ENCODE results near the gene KRT13. TPM values are rescaled to one million over a fixed set of nuclear protein-coding genes. Genes with fewer than 3 reads are reported as not detected.

The KRT13 gene
- total RNA-seq, 1 donor from 2014 or later, result 5.5 TPM

DNA sequence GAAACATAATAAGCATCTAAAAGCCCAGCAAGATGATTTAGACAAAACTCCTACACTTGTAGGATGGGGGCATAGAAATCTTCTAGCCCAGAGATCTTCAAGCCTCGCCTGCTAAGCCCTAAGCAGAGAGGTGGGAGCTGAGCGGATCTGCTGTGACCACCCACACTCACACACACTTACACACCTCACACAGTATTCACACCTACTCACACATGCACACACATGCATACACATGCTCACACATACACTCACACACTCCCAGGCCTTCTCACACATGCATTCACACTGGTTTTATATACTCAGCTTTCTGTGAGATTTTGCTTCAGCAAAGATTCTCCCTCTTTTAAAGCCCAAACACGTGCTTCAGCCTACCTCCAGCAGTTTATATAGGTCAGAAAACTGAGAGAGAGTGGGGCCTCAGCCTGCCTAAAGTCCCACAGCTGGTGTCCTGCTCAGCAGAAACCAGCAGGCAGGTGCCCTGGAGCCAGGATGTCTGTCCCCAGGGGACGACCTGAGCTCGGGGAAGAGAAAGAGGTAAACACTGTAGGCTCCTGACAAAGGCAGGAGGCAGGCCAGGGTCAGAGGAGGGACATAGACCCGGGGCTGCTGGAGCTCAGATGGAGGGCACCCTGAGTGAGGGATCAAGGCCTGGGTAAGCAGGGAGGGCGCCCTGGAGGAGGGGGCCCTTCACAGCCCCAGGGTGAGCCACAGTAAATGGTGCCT, 34.7 kb upstream of the KRT13 start:
- Histone ChIP-seq H3K4me1 (no peaks in the 10 kb centered on the region), H3K9me3 (no peaks in the 10 kb centered on the region), H3K27ac (no peak overlapping the region), H3K27me3 (no peaks in the 10 kb centered on the region), H3K4me3 (no peak overlapping the region), H3K36me3 (no peaks in the 10 kb centered on the region)
- intact Hi-C loops (cut with DNase I), result no loop called here
- ATAC-seq (no peak), DNase-seq (no peak)
- TF ChIP-seq, protein P1, sequence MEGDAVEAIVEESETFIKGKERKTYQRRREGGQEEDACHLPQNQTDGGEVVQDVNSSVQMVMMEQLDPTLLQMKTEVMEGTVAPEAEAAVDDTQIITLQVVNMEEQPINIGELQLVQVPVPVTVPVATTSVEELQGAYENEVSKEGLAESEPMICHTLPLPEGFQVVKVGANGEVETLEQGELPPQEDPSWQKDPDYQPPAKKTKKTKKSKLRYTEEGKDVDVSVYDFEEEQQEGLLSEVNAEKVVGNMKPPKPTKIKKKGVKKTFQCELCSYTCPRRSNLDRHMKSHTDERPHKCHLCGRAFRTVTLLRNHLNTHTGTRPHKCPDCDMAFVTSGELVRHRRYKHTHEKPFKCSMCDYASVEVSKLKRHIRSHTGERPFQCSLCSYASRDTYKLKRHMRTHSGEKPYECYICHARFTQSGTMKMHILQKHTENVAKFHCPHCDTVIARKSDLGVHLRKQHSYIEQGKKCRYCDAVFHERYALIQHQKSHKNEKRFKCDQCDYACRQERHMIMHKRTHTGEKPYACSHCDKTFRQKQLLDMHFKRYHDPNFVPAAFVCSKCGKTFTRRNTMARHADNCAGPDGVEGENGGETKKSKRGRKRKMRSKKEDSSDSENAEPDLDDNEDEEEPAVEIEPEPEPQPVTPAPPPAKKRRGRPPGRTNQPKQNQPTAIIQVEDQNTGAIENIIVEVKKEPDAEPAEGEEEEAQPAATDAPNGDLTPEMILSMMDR (IDR thresholded peaks at IDR 0.05), result no peak

- Histone ChIP-seq H3K36me3 (no peaks in the 10 kb centered on the region), H3K27ac (no peak overlapping the region), H3K27me3 (no peaks in the 10 kb centered on the region), H3K4me1 (no peaks in the 10 kb centered on the region), H3K9me3 (no peaks in the 10 kb centered on the region), H3K4me3 (no peak overlapping the region)
- ATAC-seq (no peak), DNase-seq (no peak)
- intact Hi-C loops (cut with DNase I), result no loop called here
- TF ChIP-seq, protein P1 (IDR thresholded peaks at IDR 0.05), result no peak
Measured at GRCh38 chr17:41539071-41539492, 33.7 kb upstream of the KRT13 start.

- Histone ChIP-seq H3K27me3 (no peaks in the 10 kb centered on the region), H3K4me3 (no peak overlapping the region), H3K36me3 (no peaks in the 10 kb centered on the region), H3K9me3 (no peaks in the 10 kb centered on the region), H3K4me1 (no peaks in the 10 kb centered on the region), H3K27ac (no peak overlapping the region)
- TF ChIP-seq, protein P1 (IDR thresholded peaks at IDR 0.05), result no peak
- DNase-seq, result no peak
- intact Hi-C loops (cut with DNase I), result no loop called here
- ATAC-seq, result no peak
Measured at GRCh38 chr17:41538565-41538991, 33.2 kb upstream of the KRT13 start.

DNA sequence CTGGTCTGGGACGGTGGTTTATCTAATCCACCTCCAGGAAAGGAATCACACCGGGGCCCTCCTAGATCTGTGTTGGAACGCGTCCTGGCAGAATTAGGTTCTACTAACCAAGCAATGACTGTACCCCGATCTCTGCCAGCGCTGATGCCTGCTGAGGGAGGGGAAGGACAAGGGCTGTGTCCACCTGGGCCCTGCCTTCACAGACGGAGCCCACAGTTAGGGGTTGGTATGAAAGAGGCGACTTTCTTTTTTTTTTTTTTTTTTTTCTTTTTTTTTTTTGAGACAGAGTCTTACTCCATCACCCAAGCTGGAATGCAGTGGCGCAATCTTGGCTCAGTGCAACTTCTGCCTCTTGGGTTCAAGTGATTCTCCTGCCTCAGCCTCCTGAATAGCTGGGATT, 32.6 kb upstream of the KRT13 start:
- TF ChIP-seq, protein P1 (IDR thresholded peaks at IDR 0.05), result no peak
- Histone ChIP-seq H3K27me3 (no peaks in the 10 kb centered on the region), H3K36me3 (no peaks in the 10 kb centered on the region), H3K27ac (no peak overlapping the region), H3K4me1 (no peaks in the 10 kb centered on the region), H3K9me3 (no peaks in the 10 kb centered on the region), H3K4me3 (no peak overlapping the region)
- intact Hi-C loops (cut with DNase I), result no loop called here
- ATAC-seq (peak; percentile 37), DNase-seq (no peak)

DNA sequence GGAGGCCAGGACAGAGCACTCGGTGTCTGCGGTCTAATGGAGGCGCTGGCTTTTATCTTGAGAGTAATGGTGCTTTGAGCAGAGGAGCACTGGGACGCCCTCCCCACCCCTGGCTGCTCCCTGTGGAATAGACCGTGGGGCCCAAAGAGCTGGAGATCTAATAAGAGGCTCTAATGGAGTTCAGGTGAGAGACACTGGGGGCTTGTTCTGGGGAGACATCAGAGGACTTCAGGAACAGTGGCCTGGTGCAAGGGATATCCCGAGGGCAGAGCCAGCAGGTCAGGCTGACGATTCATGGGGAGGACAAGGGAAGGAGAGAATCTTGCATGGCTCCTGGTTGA, 32.2 kb upstream of the KRT13 start:
- H3K4me3 ChIP-seq, result no peak overlapping the region
- intact Hi-C loops (cut with DNase I), result no loop called here
- H3K4me1 ChIP-seq, result no peaks in the 10 kb centered on the region
- no peaks in the 10 kb centered on the region for H3K36me3 ChIP-seq
- TF ChIP-seq, protein P1 (IDR thresholded peaks at IDR 0.05), result no peak
- H3K9me3 ChIP-seq, result no peaks in the 10 kb centered on the region
- H3K27ac ChIP-seq, result no peak overlapping the region
- ATAC-seq (no peak), DNase-seq (no peak)
- H3K27me3 ChIP-seq, result no peaks in the 10 kb centered on the region

Measured in upper lobe of right lung (tissue), 1 donor.